NT2/D1 (cell line): ENCODE data around the gene BGN.

Experiments used
- SUZ12 ChIP-seq: IDR thresholded peaks from 2 replicates; pipeline ENCODE4 v1.6.1; 2011; ENCODE audit not compliant: insufficient read length, insufficient read depth; ENCODE audit errors: extremely low read depth
- YY1 ChIP-seq: IDR thresholded peaks from 2 replicates; pipeline ENCODE4 v1.6.1; 2011; ENCODE audit not compliant: insufficient read length, insufficient read depth

DNA sequence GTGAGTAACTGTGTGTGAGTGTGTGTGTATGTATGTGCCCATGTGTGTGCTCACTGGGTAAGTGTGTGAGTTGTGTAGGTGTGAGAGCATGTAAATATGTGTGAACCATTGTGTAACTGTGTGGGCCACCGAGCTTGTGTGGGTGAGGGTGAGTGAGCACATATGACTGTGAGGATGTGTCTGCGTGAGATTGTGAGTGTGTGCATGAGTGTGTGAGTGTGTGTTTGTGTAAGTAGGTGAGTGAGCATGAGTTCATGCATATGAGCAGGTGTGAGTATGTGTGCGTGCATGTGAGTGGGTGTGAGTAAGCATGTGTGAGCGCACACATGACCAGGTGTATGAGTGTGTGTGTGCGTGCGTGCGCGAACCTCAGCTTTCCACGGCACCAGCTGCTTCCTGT lies 21.3 kb downstream of the BGN start:
- TF ChIP-seq YY1 (no peak), SUZ12 (no peak)
